AG09319 (cell line): Measurements from ENCODE around the gene ARHGAP22.

Experiments used
- DNase-seq: peaks from one replicate; pipeline ENCODE4 v3.0.0-alpha.2; 2010; ENCODE audit warnings: low read depth; ENCODE audit errors: extremely low read depth
- TF ChIP-seq, protein P1 (sequence below): IDR thresholded peaks from 2 replicates; pipeline ENCODE4 v1.5.1; 2011; ENCODE audit warnings: low read depth, mild to moderate bottlenecking, inconsistent platforms, low read length, moderate library complexity

Gene ARHGAP22

DNA sequence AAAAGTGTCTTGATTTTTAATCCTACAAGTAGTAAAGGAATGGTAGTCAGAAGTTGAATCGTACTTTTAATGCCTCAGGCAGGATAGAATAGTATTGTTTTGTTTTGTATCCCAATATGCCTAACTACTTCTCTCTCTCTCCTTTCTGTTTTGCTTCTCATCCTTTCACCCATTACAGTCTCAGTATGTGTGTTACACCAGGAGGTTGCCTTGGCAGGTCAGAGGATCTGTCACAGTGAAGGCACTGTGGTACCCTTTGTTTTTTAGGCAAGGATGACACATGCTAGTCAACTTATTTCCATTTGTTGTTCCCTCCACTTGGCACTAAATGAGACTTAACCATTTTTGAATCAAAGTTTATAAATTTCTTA lies 204.0 kb downstream of the ARHGAP22 start:
- no peak for DNase-seq
- TF ChIP-seq, protein P1, sequence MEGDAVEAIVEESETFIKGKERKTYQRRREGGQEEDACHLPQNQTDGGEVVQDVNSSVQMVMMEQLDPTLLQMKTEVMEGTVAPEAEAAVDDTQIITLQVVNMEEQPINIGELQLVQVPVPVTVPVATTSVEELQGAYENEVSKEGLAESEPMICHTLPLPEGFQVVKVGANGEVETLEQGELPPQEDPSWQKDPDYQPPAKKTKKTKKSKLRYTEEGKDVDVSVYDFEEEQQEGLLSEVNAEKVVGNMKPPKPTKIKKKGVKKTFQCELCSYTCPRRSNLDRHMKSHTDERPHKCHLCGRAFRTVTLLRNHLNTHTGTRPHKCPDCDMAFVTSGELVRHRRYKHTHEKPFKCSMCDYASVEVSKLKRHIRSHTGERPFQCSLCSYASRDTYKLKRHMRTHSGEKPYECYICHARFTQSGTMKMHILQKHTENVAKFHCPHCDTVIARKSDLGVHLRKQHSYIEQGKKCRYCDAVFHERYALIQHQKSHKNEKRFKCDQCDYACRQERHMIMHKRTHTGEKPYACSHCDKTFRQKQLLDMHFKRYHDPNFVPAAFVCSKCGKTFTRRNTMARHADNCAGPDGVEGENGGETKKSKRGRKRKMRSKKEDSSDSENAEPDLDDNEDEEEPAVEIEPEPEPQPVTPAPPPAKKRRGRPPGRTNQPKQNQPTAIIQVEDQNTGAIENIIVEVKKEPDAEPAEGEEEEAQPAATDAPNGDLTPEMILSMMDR = no peak

DNA sequence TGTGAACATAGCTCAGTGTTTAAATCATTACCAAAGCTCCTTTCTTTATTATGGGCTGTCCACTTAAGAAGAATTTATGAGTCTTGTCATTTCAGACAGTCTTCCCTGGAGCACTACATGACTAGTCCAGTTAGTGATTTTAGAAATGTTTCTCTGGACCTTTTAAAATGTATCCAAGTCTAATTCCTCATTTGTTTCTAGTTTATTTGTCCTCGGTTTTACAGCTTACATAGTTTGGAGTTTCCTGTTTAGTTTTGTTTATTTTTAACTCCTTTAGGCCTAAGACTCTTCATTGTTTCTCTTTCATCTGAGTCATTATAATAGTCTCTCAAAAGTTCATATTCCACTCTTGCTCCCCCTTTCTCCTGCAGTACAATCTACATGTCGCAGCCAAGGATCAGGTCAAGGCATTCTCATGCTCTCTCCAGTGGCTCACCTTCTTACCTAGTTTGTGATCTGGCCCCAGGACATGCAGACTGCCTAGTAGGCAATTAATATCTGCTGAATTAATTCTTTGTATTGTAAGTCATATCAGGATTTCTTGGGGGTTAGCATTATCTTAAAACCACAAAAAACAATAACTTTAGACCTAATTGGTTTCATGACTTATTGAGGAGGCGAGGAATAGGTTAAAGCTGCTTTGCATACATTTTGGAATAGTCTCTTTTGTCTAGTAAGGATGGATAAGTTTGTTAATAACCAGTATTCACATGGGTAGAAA lies 204.6 kb downstream of the ARHGAP22 start:
- TF ChIP-seq, protein P1 = no peak; the same call in 1 of the 2 replicates

DNA sequence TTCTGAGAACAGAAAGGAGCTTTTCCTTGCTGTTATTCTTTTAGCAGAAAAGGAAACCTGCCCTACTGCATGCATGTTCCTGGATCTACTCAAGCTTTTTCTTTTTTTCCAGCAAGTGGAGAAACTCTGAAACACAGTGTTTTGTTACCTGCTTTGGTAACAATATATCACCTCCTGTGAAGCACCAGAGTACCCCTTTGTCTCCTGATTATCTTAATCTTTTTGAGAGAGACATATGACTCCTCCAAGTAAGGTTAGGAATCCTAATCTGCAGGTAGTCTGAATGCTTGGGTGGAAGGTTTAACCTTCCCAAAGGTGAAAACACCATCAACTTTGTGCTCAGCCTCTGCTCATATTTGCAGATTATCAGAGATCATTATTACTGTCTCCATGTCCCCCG lies 205.3 kb downstream of the ARHGAP22 start:
- TF ChIP-seq, protein P1 = no peak
- no peak for DNase-seq

More for the DNA sequence above, 204.6 kb downstream of the ARHGAP22 start:
- DNase-seq = peak; percentile 20

DNA sequence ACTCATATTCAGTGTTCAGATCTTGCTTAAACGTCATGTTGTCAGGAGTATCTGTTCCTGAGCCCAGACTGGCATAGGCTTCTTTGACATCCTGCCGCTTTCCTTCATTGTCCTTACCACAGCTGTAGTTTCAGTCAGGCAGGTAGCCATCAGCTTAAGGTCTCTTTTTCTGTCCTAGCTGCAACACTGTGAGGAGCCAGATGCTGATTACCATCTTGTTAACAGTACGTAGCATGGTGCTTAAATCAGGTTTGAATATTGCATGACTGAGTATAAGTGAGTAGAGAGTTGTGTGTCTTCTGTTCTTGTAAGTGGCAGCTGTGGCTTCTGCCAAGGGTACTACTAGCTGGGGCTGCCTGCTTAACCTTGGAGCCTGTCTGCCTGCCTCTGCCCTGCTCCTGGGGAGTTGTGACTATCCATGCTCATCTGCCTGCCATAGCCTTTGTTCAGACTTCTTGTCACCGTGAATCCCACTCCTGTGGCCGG lies 205.8 kb downstream of the ARHGAP22 start:
- TF ChIP-seq, protein P1 = no peak
- no peak for DNase-seq

DNA sequence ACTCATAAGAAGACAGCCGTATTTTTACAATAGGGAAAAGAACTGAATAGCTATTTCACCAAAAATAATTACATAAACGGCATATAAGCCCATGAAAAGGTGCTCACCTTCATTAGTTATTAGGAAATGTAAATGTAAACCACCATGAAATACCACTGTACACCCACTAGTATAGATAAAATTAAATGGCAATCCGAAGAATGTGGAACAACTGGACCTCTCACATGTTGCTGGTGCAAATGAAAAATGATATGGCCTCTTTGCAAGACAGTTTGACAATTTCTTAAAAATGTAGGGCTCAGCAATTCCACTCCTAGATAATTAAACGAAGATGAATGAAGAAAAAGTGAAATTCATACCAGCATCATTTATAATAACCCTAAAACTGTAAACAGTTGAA lies 206.6 kb downstream of the ARHGAP22 start:
- TF ChIP-seq, protein P1 = no peak
- no peak for DNase-seq
